ENCODE measurements around the gene AURKB. TPM values are rescaled to one million over a fixed set of nuclear protein-coding genes. Genes with fewer than 3 reads are reported as not detected.

AURKB gene
- 104 TPM for polyA plus RNA-seq (2012; ENCODE audit: insufficient read length, low read depth)

GRCh38 chr17:8209907-8210760 is at the start of gene AURKB:
TSS of gene AURKB (minus strand) at chr17:8210575. CDS start at chr17:8210224, 351 bp downstream.
- TF ChIP-seq FOXP2 (optimal IDR thresholded peaks at IDR 0.05; ENCODE audit: borderline replicate concordance, extremely low read depth, extremely low read length, insufficient read depth): peak; percentile 16
- peak; percentile 98 for TF ChIP-seq POLR2AphosphoS5 (IDR thresholded peaks at IDR 0.05; ENCODE audit: low read depth, low read length)
- peak; percentile 98 for TF ChIP-seq SIN3A (IDR thresholded peaks at IDR 0.05; ENCODE audit: borderline replicate concordance, insufficient read depth, low read length)
- TF ChIP-seq REST (IDR thresholded peaks at IDR 0.05; ENCODE audit: insufficient read depth in 1 of 2, low read depth in 2 of 2, low read length in 2 of 2): peak in 1 of 2 experiments; percentile 45; a peak in 2 of 4 replicates
- no peak; the same call in 1 of the 2 replicates for TF ChIP-seq TAF1 (IDR thresholded peaks at IDR 0.05; ENCODE audit: borderline replicate concordance, insufficient read depth, low read length)

GRCh38 chr17:8257801-8258200 is 47.4 kb upstream of the AURKB start:
- TF ChIP-seq TAF1 (IDR thresholded peaks at IDR 0.05; ENCODE audit: borderline replicate concordance, insufficient read depth, low read length): no peak
- TF ChIP-seq FOXP2 (optimal IDR thresholded peaks at IDR 0.05; ENCODE audit: borderline replicate concordance, extremely low read depth, extremely low read length, insufficient read depth): no peak

- no peak for TF ChIP-seq FOXP2 (optimal IDR thresholded peaks at IDR 0.05; ENCODE audit: borderline replicate concordance, extremely low read depth, extremely low read length, insufficient read depth)
- no peak for TF ChIP-seq SIN3A (IDR thresholded peaks at IDR 0.05; ENCODE audit: borderline replicate concordance, insufficient read depth, low read length)
- no peak for TF ChIP-seq TAF1 (IDR thresholded peaks at IDR 0.05; ENCODE audit: borderline replicate concordance, insufficient read depth, low read length)
- TF ChIP-seq POLR2AphosphoS5 (IDR thresholded peaks at IDR 0.05; ENCODE audit: low read depth, low read length): no peak
- TF ChIP-seq REST (IDR thresholded peaks at IDR 0.05; ENCODE audit: insufficient read depth in 1 of 2, low read depth in 2 of 2, low read length in 2 of 2): no peak
Measured at GRCh38 chr17:8256691-8257090, 46.3 kb upstream of the AURKB start.

- TF ChIP-seq FOXP2 (optimal IDR thresholded peaks at IDR 0.05; ENCODE audit: borderline replicate concordance, extremely low read depth, extremely low read length, insufficient read depth) (no peak), SIN3A (IDR thresholded peaks at IDR 0.05; ENCODE audit: borderline replicate concordance, insufficient read depth, low read length) (no peak), REST (IDR thresholded peaks at IDR 0.05; ENCODE audit: insufficient read depth in 1 of 2, low read depth in 2 of 2, low read length in 2 of 2) (no peak), TAF1 (IDR thresholded peaks at IDR 0.05; ENCODE audit: borderline replicate concordance, insufficient read depth, low read length) (no peak), POLR2AphosphoS5 (IDR thresholded peaks at IDR 0.05; ENCODE audit: low read depth, low read length) (no peak)
Measured at GRCh38 chr17:8256291-8256690, 45.9 kb upstream of the AURKB start.

- TF ChIP-seq SIN3A (IDR thresholded peaks at IDR 0.05; ENCODE audit: borderline replicate concordance, insufficient read depth, low read length): no peak
Measured at GRCh38 chr17:8255499-8255898, 45.1 kb upstream of the AURKB start.

- no peak for TF ChIP-seq REST (IDR thresholded peaks at IDR 0.05; ENCODE audit: insufficient read depth in 1 of 2, low read depth in 2 of 2, low read length in 2 of 2)
- no peak for TF ChIP-seq POLR2AphosphoS5 (IDR thresholded peaks at IDR 0.05; ENCODE audit: low read depth, low read length)
- no peak for TF ChIP-seq FOXP2 (optimal IDR thresholded peaks at IDR 0.05; ENCODE audit: borderline replicate concordance, extremely low read depth, extremely low read length, insufficient read depth)
- no peak for TF ChIP-seq TAF1 (IDR thresholded peaks at IDR 0.05; ENCODE audit: borderline replicate concordance, insufficient read depth, low read length)
- TF ChIP-seq SIN3A (IDR thresholded peaks at IDR 0.05; ENCODE audit: borderline replicate concordance, insufficient read depth, low read length): no peak
Measured at GRCh38 chr17:8254881-8255280, 44.5 kb upstream of the AURKB start.
